GM18508 (cell line): ENCODE results near the gene COL20A1.
"Not testable (repeated sequence)": the region's sequence is repeated elsewhere in the genome, so short reads cannot be mapped to it uniquely, and the experiment has no call there.

Experiments
- ATAC-seq: cut with Tn5 transposase; IDR thresholded peaks from one replicate; pipeline ENCODE4 v1.9.1; 2021; ENCODE audit warnings: moderate number of reproducible peaks; ENCODE audit not compliant: insufficient read depth, unreplicated experiment

COL20A1 gene

DNA sequence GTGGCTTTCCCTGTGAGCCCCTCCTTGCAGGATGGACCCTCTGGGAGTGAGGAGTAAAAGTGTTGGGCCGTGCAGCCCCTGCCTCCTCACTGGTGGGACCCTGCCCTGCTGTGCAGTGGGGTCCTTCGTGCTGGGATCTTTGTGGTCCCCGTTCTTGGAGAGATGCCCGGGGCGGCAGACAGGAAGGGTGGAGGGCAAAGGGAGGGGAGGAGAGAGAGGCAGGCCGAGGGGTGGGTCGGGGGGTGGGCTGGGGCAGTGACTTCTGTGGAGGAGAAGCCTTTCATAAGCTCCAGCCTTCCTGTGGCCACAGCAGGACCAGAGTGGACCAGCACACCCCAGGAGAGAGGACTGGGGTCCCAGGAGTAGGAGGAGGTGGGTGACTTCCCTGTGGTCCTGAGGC is at the start of gene COL20A1:
COL20A1 (plus strand) TSS at position 283 of the 400 bp plus-strand sequence. CDS start 1,922 bp downstream, outside the sequence.
- no peak for ATAC-seq

GRCh38 chr20:63243604-63244247 is 49.3 kb upstream of the COL20A1 start:
- no peak for ATAC-seq

DNA sequence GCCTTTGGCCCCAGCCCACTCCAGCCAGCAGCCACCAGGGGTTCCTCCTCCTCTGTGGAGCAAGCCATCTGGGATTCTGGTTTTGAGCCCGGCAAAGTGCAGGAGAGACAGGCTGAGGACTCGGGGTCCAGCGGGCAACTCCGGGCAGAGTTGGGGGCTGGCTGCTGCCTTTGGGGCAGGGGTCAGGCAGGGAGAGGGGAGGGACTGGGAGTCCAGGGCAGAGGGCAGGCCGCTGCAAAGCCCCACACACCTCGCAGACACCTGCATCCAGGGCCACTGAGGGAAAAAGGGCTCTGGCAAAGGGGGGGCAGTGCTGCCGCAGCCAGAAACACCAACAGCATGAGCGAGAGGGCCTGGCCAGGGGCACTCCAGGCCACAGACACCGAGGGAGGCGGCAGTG is 48.5 kb upstream of the COL20A1 start:
- ATAC-seq = no peak

DNA sequence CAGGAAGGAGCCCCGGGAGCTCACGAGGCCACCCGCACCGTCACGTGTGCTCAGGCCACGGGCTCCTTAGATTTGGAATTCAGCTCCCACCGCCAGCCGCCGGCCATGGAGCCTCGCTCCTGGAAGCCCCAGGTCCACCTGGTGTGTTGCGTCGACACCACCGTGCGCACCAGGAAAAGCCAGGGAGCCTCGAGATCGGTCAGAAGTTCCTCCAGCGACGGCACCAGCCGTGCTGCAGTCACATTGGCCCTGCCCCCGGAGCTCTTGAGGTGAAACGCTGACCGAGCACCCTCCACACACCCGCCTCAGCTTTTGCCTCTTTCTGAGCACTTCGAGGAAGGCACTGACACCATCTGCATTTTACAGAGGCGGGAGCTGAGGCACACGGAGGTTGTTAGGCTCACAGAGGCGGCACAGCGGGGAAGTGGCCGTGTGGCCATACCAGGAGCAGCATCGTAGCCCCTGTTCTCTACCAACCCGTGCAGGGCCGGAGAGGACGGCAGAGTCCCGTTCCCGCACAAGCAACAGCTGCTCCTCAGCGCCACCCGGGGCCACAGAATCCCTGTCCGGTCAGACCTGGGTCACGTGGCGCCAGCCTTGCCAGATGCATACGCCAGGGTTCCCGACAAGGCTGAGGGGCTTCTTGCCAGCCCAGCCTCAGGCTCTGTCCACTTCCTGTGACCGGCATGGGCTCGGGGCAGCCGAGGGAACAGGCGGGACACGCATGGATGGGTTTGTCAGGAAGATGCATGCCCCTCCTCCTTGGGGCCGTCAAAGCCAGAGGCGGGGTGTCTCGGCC is 46.3 kb upstream of the COL20A1 start:
- ATAC-seq = no peak

GRCh38 chr20:63247671-63248228 is 45.2 kb upstream of the COL20A1 start:
- no peak for ATAC-seq

GRCh38 chr20:63248835-63249591 is 44.0 kb upstream of the COL20A1 start:
- no peak for ATAC-seq

GRCh38 chr20:63249891-63250290 is 43.1 kb upstream of the COL20A1 start:
- ATAC-seq = no peak

DNA sequence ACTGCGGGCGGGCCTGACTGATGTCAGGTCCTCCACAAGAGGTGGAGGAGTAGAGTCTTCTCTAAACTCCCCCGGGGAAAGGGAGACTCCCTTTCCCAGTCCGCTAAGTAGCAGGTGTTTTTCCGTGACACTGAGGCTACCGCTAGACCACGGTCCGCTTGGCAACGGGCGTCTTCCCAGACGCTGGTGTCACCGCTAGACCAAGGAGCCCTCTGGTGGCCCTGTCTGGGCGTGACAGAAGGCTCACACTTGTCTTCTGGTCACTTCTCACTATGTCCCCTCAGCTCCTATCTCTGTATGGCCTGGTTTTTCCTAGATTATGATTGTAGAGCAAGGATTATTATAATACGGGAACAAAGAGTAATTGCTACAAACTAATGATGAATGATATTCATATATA is 41.6 kb upstream of the COL20A1 start:
- ATAC-seq = not testable (repeated sequence)

- ATAC-seq = no peak
These were observed 40.7 kb upstream of the COL20A1 start for GRCh38 chr20:63252284-63252711.

- ATAC-seq = no peak
These were observed 39.9 kb upstream of the COL20A1 start for GRCh38 chr20:63253065-63253437.

- ATAC-seq = no peak
These were observed 39.4 kb upstream of the COL20A1 start for GRCh38 chr20:63253438-63254231.

DNA sequence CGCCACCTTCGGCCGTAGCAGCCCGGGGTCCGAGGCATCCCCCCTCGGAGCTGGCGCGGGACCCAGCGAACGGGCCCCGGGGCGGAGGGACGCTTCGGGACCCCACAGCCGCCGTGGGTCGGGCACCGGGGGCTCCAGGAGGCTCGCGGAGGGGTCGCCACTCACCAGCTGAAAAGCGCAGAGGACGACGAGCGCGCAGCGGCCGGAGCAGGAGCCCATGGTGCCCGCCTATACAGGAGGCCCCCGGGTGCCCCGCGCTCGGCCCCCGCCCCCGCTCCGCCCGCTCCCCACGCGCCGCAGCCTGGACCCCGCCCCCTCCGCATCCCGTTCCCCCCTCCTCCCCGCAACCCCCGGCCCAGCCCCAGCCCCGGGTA is 38.8 kb upstream of the COL20A1 start, which contains the start of gene NKAIN4:
NKAIN4 (minus strand) TSS at position 232 of the 374 bp plus-strand sequence; CDS start at position 219, 13 bp downstream.
- ATAC-seq = no peak

GRCh38 chr20:63254606-63255384 is 38.2 kb upstream of the COL20A1 start:
- ATAC-seq = no peak

GRCh38 chr20:63255931-63256704 is 36.9 kb upstream of the COL20A1 start:
- no peak for ATAC-seq

DNA sequence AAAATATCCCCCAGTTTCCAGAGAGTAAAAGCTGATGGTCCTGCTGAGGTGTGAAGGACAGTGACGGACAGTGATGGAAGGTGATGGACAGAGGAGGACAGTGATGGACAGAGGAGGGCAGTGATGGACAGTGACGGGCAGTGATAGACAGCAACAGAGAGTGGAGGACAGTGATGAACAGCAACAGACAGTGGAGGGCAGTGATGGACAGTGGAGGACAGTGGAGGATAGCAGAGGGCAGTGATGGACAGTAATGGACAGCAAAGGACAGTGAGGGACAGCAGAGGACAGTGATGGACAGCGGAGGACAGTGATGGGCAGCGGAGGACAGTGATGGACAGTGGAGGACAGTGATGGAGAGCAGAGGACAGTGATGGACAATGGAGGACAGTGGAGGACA is 36.0 kb upstream of the COL20A1 start:
- no peak for ATAC-seq

- no peak for ATAC-seq
These were observed 35.4 kb upstream of the COL20A1 start for GRCh38 chr20:63257629-63258028.

DNA sequence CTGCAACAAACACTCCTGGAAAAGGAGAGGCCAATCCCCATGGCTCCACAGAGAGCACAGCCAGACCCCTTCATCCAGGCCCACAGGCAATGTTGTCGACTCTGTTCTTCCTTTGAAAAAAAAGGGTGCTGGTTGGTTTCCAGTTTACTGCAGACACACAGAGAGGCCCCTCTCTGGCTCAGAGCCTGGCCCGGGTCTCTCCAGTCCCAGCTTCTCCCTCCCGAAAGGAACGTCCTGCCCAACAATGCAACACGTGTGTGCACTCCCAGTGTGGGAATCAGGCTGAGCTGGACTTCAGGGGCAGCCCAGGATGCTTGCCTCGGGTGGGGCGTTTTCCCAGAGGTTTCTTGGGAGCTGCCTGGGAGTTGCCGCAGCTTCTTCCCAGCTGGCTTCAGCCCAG is 34.2 kb upstream of the COL20A1 start:
- no peak for ATAC-seq

DNA sequence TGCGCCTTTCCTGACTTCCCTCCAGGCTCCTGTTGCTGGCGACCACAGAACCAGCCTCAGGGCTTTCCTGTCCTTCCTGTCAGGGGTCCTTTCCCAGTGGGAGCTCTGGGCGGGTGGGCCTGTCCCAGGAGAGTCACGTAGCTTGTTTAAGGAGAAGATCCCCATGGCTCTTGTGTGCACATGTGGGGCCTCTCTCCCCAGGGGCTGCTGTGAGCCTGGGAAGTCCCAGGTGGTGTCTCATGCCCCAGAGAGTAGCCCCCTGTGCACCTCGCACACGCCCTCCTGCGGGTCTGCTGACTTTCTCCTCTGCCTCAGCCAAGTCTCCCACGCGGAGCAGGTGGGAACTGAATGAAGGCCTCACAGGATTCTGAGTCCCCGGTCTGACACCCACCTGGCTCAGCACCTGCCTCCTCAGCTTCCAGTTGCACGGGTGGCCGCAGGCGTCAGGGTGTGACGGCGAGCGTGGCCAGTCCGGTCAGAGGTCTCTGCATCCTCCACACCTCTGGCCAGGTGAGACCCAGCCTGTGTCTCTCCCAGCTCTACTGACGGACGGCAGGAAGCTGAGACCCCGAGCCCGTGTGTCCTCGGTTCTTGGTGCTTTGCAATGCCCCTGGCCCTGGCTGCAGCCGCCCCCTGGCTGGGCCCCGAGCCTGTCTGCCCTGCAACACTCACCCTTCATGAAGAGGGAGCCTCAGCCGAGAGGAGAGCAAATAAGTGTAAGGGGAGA is 33.1 kb upstream of the COL20A1 start:
- no peak for ATAC-seq
